Nephron progenitor cell (in vitro differentiated cells): ENCODE measurements around the gene ZNF592.

ENCODE experiments used
- DNase-seq: peaks from one replicate; pipeline ENCODE4 v3.0.0; 2021
- H3K27ac Mint-ChIP-seq: 2 replicates; pipeline ENCODE4 v1.8.0; 2021; ENCODE audit warnings: mild to moderate bottlenecking, moderate library complexity, mixed read lengths
- H3K27me3 Mint-ChIP-seq: 2 replicates; pipeline ENCODE4 v1.8.0; 2021; ENCODE audit warnings: mild to moderate bottlenecking, low read depth, mixed read lengths; ENCODE audit not compliant: poor library complexity
- H3K36me3 Mint-ChIP-seq: 2 replicates; pipeline ENCODE4 v1.8.0; 2021; ENCODE audit warnings: low read depth, mixed read lengths
- H3K4me1 Mint-ChIP-seq: 2 replicates; pipeline ENCODE4 v1.8.0; 2021; ENCODE audit warnings: mixed read lengths
- H3K4me3 Mint-ChIP-seq: 2 replicates; pipeline ENCODE4 v1.8.0; 2021; ENCODE audit warnings: mild to moderate bottlenecking, moderate library complexity, mixed read lengths
- H3K9me3 Mint-ChIP-seq: 2 replicates; pipeline ENCODE4 v1.8.0; 2021; ENCODE audit warnings: mild to moderate bottlenecking, moderate library complexity, mixed read lengths
- CTCF ChIP-seq: fragments of 200-600 bp; sonication (generic); IDR thresholded peaks from 2 replicates; pipeline ENCODE4 v1.5.0; 2021; ENCODE audit warnings: antibody characterized with exemption

ZNF592 gene

GRCh38 chr15:84828086-84828908 lies 79.9 kb downstream of the ZNF592 start:
- Mint-ChIP-seq H3K27ac (no peak overlapping the region), H3K4me1 (peaks cover 20% of the 10 kb centered on the region), H3K27me3 (peaks cover 7% of the 10 kb centered on the region), H3K36me3 (peaks cover 13% of the 10 kb centered on the region), H3K4me3 (no peak overlapping the region), H3K9me3 (no peaks in the 10 kb centered on the region)
- no peak for TF ChIP-seq CTCF
- no peak for DNase-seq

GRCh38 chr15:84829428-84829827 lies 81.0 kb downstream of the ZNF592 start:
- Mint-ChIP-seq H3K4me3 (no peak overlapping the region), H3K36me3 (peaks cover 13% of the 10 kb centered on the region)
- no peak for DNase-seq

GRCh38 chr15:84830036-84830435 lies 81.6 kb downstream of the ZNF592 start:
- peaks cover 21% of the 10 kb centered on the region for H3K4me1 Mint-ChIP-seq
- no peak overlapping the region for H3K27ac Mint-ChIP-seq
- H3K9me3 Mint-ChIP-seq = no peaks in the 10 kb centered on the region
- no peak for TF ChIP-seq CTCF
- peaks cover 13% of the 10 kb centered on the region for H3K36me3 Mint-ChIP-seq
- no peak for DNase-seq
- H3K4me3 Mint-ChIP-seq = no peak overlapping the region
- peaks cover 6% of the 10 kb centered on the region for H3K27me3 Mint-ChIP-seq

More at GRCh38 chr15:84829428-84829827, 81.0 kb downstream of the ZNF592 start:
- Mint-ChIP-seq H3K27me3 (peaks cover 6% of the 10 kb centered on the region), H3K4me1 (peaks cover 21% of the 10 kb centered on the region), H3K9me3 (no peaks in the 10 kb centered on the region), H3K27ac (no peak overlapping the region)
- TF ChIP-seq CTCF = no peak

- Mint-ChIP-seq H3K4me1 (peaks cover 21% of the 10 kb centered on the region), H3K36me3 (peaks cover 13% of the 10 kb centered on the region), H3K27me3 (peaks cover 6% of the 10 kb centered on the region), H3K27ac (peak overlapping the region; percentile 25), H3K9me3 (no peaks in the 10 kb centered on the region), H3K4me3 (no peak overlapping the region)
- DNase-seq = no peak
- no peak for TF ChIP-seq CTCF
Measured at GRCh38 chr15:84831028-84831427, 82.6 kb downstream of the ZNF592 start.

GRCh38 chr15:84831613-84832012 lies 83.2 kb downstream of the ZNF592 start:
- Mint-ChIP-seq H3K36me3 (peaks cover 13% of the 10 kb centered on the region), H3K4me3 (no peak overlapping the region), H3K9me3 (no peaks in the 10 kb centered on the region), H3K27me3 (peaks cover 8% of the 10 kb centered on the region), H3K4me1 (peaks cover 21% of the 10 kb centered on the region), H3K27ac (no peak overlapping the region)
- no peak for DNase-seq
- no peak for TF ChIP-seq CTCF
